GM12878 (cell line): ENCODE measurements around the gene UBALD2. TPM values are rescaled to one million over a fixed set of nuclear protein-coding genes. Genes with fewer than 3 reads are reported as not detected.

ENCODE experiments used
- ATAC-seq: fragments of 200-7000 bp; cut with Tn5 transposase; 3 replicates; pipeline ENCODE4 v1.9.1; 2020; ENCODE audit warnings: mild to moderate bottlenecking, moderate library complexity
- BruUV-seq: library from RNA; stranded (reverse); fragments of 400-500 nt; replicated peaks from 2 replicates; lab custom pipeline; 2021; lab: Mats Ljungman, UMichigan
- CTCF ChIA-PET: fragments of 300-600 bp; sonication (Branson Sonifier 250); formaldehyde crosslinking; extraction: SDS; loops from one replicate; lab custom pipeline; 2021; ENCODE audit warnings: inconsistent platforms; lab: Yijun Ruan, JAX
- POLR2A ChIA-PET: fragments of 350-600 bp; formaldehyde crosslinking; extraction: SDS; loops from one replicate; lab custom pipeline; 2021; ENCODE audit warnings: inconsistent platforms; lab: Charles Lee
- RAD21 ChIA-PET: fragments of 300-600 bp; sonication (Branson Sonifier 250); formaldehyde crosslinking; loops from one replicate; lab custom pipeline; 2023; ENCODE audit warnings: antibody characterized with exemption; ENCODE audit not compliant: unreplicated experiment; lab: Charles Lee
- SMC1A ChIA-PET: fragments of 300-600 bp; sonication (Branson Sonifier 250); formaldehyde crosslinking; loops from one replicate; lab custom pipeline; 2023; ENCODE audit not compliant: unreplicated experiment, uncharacterized antibody; lab: Charles Lee
- DNase-seq: peaks from one replicate; pipeline ENCODE4 v3.0.0-alpha.2; 2011; ENCODE audit warnings: low read depth, low spot score
- FAIRE-seq: peaks from 3 replicates; lab custom pipeline; 2011; peaks lifted over from hg19 to GRCh38; lab: Jason Lieb, UNC
- H2AFZ ChIP-seq: 2 replicates; pipeline ENCODE4 v1.6.0; 2011; ENCODE audit warnings: low read depth, low read length, control low read depth; ENCODE audit not compliant: control insufficient read depth
- H3K27ac ChIP-seq: 2 replicates; pipeline ENCODE4 v1.5.1; 2011; ENCODE audit warnings: control low read depth; ENCODE audit not compliant: control insufficient read depth, insufficient read depth
- H3K27me3 ChIP-seq, 2 experiments: replicated peaks in 1 of 2; 2 replicates each; pipeline versions ENCODE4 v1.6.0 to v1.6.1; 2011; ENCODE audit warnings: low read length in 1 of 2; ENCODE audit not compliant: control insufficient read depth in 2 of 2, insufficient read depth in 2 of 2
- H3K36me3 ChIP-seq, 2 experiments: 2 replicates each; pipeline ENCODE4 v1.5.1; 2011; ENCODE audit warnings: low read length in 1 of 2; ENCODE audit not compliant: control insufficient read depth in 2 of 2, insufficient read depth in 2 of 2
- H3K4me1 ChIP-seq: 2 replicates; pipeline ENCODE4 v1.6.1; 2011; ENCODE audit warnings: mild to moderate bottlenecking, low read length, moderate library complexity, mixed read lengths; ENCODE audit not compliant: control insufficient read depth, insufficient read depth
- H3K4me2 ChIP-seq: 2 replicates; pipeline ENCODE4 v1.6.0; 2011; ENCODE audit warnings: control low read depth; ENCODE audit not compliant: control insufficient read depth, insufficient read depth
- H3K4me3 ChIP-seq: fragments of 200-600 bp; sonication (generic); 2 replicates; pipeline ENCODE4 v1.5.1; 2016
- H3K79me2 ChIP-seq: 2 replicates; pipeline ENCODE4 v1.6.0; 2011; ENCODE audit warnings: low read length; ENCODE audit not compliant: control insufficient read depth, insufficient read depth
- H3K9ac ChIP-seq: 2 replicates; pipeline ENCODE4 v1.8.0; 2011; ENCODE audit warnings: low read length, control low read depth, mixed read lengths; ENCODE audit not compliant: control insufficient read depth, insufficient read depth
- H3K9me3 ChIP-seq: replicated peaks from 3 replicates; pipeline ENCODE4 v1.5.1; 2011; ENCODE audit warnings: mild to moderate bottlenecking, low read length; ENCODE audit not compliant: control insufficient read depth, insufficient read depth
- H4K20me1 ChIP-seq: 2 replicates; pipeline ENCODE4 v1.6.0; 2011; ENCODE audit not compliant: control insufficient read depth, insufficient read depth
- BRCA1 ChIP-seq: IDR thresholded peaks from 2 replicates; pipeline ENCODE4 v1.6.1; 2011; ENCODE audit warnings: low read depth, low read length, improper control_type of control experiment
- EED ChIP-seq: sonication (generic); IDR thresholded peaks from 2 replicates; pipeline ENCODE4 v1.6.1; 2016; ENCODE audit warnings: antibody characterized with exemption, low read depth
- EGR1 ChIP-seq, 2 experiments: IDR thresholded peaks; 1 replicate in 1 of 2; 2 replicates in 1 of 2; pipeline ENCODE4 v1.6.1; 2011 to 2012; ENCODE audit warnings: low read depth in 2 of 2, low read length in 2 of 2, borderline replicate concordance in 1 of 2, mild to moderate bottlenecking in 1 of 2, moderate library complexity in 1 of 2
- ESRRA ChIP-seq: IDR thresholded peaks from 2 replicates; pipeline ENCODE4 v1.6.1; 2012; ENCODE audit warnings: mild to moderate bottlenecking, low read length, improper control_type of control experiment
- MTA2 ChIP-seq: fragments of 450-650 bp; IDR thresholded peaks from 2 replicates; pipeline ENCODE4 v1.6.1; 2016; ENCODE audit warnings: low read depth, mild to moderate bottlenecking, moderate library complexity
- MYB ChIP-seq: fragments of 150-350 bp; IDR thresholded peaks from 2 replicates; pipeline ENCODE4 v1.6.1; 2014; ENCODE audit warnings: mild to moderate bottlenecking, low read depth, low read length, borderline replicate concordance
- NFYA ChIP-seq: IDR thresholded peaks from 2 replicates; pipeline ENCODE4 v1.6.1; 2011; ENCODE audit warnings: low read depth, mild to moderate bottlenecking, low read length, improper control_type of control experiment, borderline replicate concordance
- POLR2A ChIP-seq: IDR thresholded peaks from 2 replicates; pipeline ENCODE4 v1.6.1; 2011; ENCODE audit warnings: low read depth, mild to moderate bottlenecking, low read length
- POLR2AphosphoS5 ChIP-seq: IDR thresholded peaks from 2 replicates; pipeline ENCODE4 v1.6.1; 2011; ENCODE audit warnings: mild to moderate bottlenecking, low read length, inconsistent platforms
- POU2F2 ChIP-seq: IDR thresholded peaks from 3 replicates; pipeline ENCODE4 v1.6.1; 2011; ENCODE audit warnings: low read depth, mild to moderate bottlenecking, low read length, borderline replicate concordance
- SPI1 ChIP-seq: IDR thresholded peaks from 2 replicates; pipeline ENCODE4 v1.6.1; 2011; ENCODE audit warnings: low read depth, mild to moderate bottlenecking, low read length, moderate library complexity, borderline replicate concordance; ENCODE audit not compliant: insufficient read depth
- STAT3 ChIP-seq: IDR thresholded peaks from 2 replicates; pipeline ENCODE4 v1.6.1; 2011; ENCODE audit warnings: low read depth, low read length, improper control_type of control experiment
- TARDBP ChIP-seq: IDR thresholded peaks from 2 replicates; pipeline ENCODE4 v1.6.1; 2016; ENCODE audit warnings: borderline replicate concordance
- YBX1 ChIP-seq: fragments of 450-650 bp; IDR thresholded peaks from 2 replicates; pipeline ENCODE4 v1.6.1; 2016; ENCODE audit warnings: antibody characterized with exemption
- YY1 ChIP-seq: IDR thresholded peaks from 2 replicates; pipeline ENCODE4 v1.6.1; 2011; ENCODE audit warnings: low read depth, mild to moderate bottlenecking, low read length
- ZBED1 ChIP-seq: IDR thresholded peaks from 2 replicates; pipeline ENCODE4 v1.6.1; 2016; ENCODE audit warnings: borderline replicate concordance
- ZBTB33 ChIP-seq: fragments of 450-650 bp; IDR thresholded peaks from 2 replicates; pipeline ENCODE4 v1.6.1; 2017; ENCODE audit warnings: mild to moderate bottlenecking
- WGBS: methylation state at CpG from one replicate; pipeline ENCODE4 v1.1.6; 2016; ENCODE audit warnings: low lambda C conversion rate; ENCODE audit not compliant: insufficient replicate concordance, insufficient coverage; ENCODE audit errors: missing lambda C conversion rate; 5-methylcytosine and 5-hydroxymethylcytosine counted together
- in situ Hi-C: fragments of 300-500 bp; cut with MboI; formaldehyde crosslinking; loops from 9 replicates; pipeline ENCODE4 v1.14.3; 2018; ENCODE audit warnings: mixed read lengths
- intact Hi-C: fragments of 100-400 bp; cut with micrococcal nuclease; formaldehyde crosslinking; loops from one replicate; pipeline ENCODE4 v1.14.2; 2022; ENCODE audit not compliant: unreplicated experiment
- polyA plus RNA-seq, 11 experiments: library from polyadenylated mRNA; depleted of rRNA in 4 of 11; unstranded in 6 of 11; stranded (reverse) in 5 of 11; fragments of >200 nt; fragmentation: Nextera tagmentation in 4 of 11; fragmentation: Illumina TruSeq in 1 of 11; extraction: Ambion mirVana in 4 of 11; extraction: Trizol in 1 of 11; gene quantifications; 1 replicate in 1 of 11; 2 replicates in 10 of 11; pipeline versions ENCODE4 v1.2.1 to v1.2.3, GENCODE V29; 2011 to 2016; ENCODE audit warnings: inconsistent platforms in 2 of 11, missing spikeins in 2 of 11, low read depth in 1 of 11
- total RNA-seq, 4 experiments: library from RNA; depleted of rRNA in 3 of 4; stranded (reverse); fragments of >200 nt in 3 of 4; fragmentation: Illumina TruSeq in 1 of 4; extraction: Trizol in 1 of 4; gene quantifications; 2 replicates each; pipeline versions ENCODE4 v1.2.1 to v1.2.3, GENCODE V29; 2013 to 2021
- TF ChIP-seq, protein P1 (sequence below): fragments of 450-650 bp; conservative IDR thresholded peaks from 2 replicates; pipeline ENCODE4 v1.6.1; 2017; ENCODE audit warnings: mild to moderate bottlenecking, moderate library complexity
- TF ChIP-seq, protein P2 (sequence below): IDR thresholded peaks from 2 replicates; pipeline ENCODE4 v1.6.1; 2011; ENCODE audit warnings: mild to moderate bottlenecking, low read depth, low read length, moderate library complexity; ENCODE audit not compliant: insufficient replicate concordance

Gene UBALD2
- total and polyA plus RNA-seq, 10 of the 15 experiments (the other 5 are each of a cell fraction or from before 2014, with no cell fraction given): 2.8 to 165 (median 20.6) TPM

- no peak for TF ChIP-seq ZBTB33
- no peak for TF ChIP-seq POU2F2
- no peak for TF ChIP-seq BRCA1
- no peak for TF ChIP-seq ESRRA
- no peak for TF ChIP-seq MTA2
- TF ChIP-seq YBX1: no peak
- TF ChIP-seq EED: no peak
- TF ChIP-seq EGR1 (IDR thresholded peaks at IDR 0.05; ENCODE audit: borderline replicate concordance in 1 of 2, low read depth in 2 of 2, low read length in 2 of 2): 0 out of 3 replicates have a peak, but pooled peaks of 1 of the 2 experiments have one; percentile 21
- no peak for TF ChIP-seq TARDBP
Observed at GRCh38 chr17:76276069-76276431, 10.9 kb downstream of the UBALD2 start (continued).

DNA sequence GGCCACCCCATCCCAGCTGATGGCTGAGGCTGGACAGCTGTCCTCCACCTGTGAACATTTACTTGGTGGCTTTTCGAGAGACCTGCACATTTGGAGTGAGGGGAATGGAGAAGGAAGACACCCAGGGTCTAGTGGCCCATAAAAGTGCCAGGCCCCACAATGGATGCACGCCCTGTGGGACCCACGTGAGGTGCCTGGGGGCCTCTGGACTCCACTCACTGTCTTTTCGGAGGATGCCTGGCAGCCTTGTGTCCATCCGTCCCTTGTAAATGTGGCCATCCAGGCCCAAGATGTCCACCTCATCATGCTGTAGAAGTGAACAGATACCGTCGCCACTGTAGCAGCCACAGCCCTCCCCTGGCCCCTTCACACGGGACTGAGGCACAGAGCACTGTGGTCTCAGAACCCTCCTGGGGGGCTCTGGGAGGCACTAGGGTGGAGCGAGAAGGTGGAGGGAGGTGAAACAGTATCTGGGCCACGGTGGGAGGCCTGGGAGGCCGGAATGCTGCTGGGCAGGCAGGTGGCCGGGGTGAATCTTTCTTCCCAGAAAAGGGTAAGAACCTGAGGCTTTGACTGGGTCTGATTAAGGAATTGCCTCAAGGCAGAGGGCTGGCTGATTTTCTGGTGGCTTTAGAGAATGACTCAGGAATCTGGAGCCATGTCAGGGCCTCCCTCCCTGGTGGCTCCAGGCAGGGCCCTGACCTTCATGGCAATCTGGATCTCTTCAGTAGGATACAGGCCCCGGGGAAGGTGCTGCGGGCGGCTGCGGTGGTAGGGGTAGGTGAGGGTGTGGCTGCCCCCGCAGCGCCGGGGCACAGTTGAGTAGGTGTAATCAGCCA, 11.5 kb downstream of the UBALD2 start:
- 93% methylated on average over 19 of the region's 19 CpGs for WGBS
- SMC1A ChIA-PET: interaction anchor here (9.4 kb wide), 1 partner anchor 152 kb away, joined by 63 read pairs; no protein-coding TSS in a partner anchor
- peaks cover 7% of the 10 kb centered on the region for H3K79me2 ChIP-seq
- no peaks in the 10 kb centered on the region for H3K9me3 ChIP-seq
- POLR2A ChIA-PET: interaction anchor here (8.4 kb wide), 1 partner anchor 14 kb away, joined by 82 read pairs; the partner anchor contains the start of gene UBALD2
- DNase-seq (no peak), ATAC-seq (no peak), FAIRE-seq (no peak)
- H2AFZ ChIP-seq: no peak overlapping the region
- CTCF ChIA-PET: interaction anchor here (2.8 to 10.6 kb wide), 3 partner anchors 93 to 156 kb away, joined by 12 to 316 read pairs (median 160); no protein-coding TSS in a partner anchor
- no peaks in the 10 kb centered on the region for H3K36me3 ChIP-seq
- H3K4me3 ChIP-seq: no peak overlapping the region
- no peak overlapping the region for H3K4me2 ChIP-seq
- no TSS peak for BruUV-seq
- intact Hi-C loops (no loop called here), in situ Hi-C loops (no loop called here)
- RAD21 ChIA-PET: interaction anchor here (1.1 to 7.4 kb wide), 3 partner anchors 10 to 153 kb away, joined by 3 to 75 read pairs (median 46); partner anchors contain the start of gene UBALD2
- H3K4me1 ChIP-seq: peaks cover 20% of the 10 kb centered on the region
- H3K27me3 ChIP-seq: no peaks in the 10 kb centered on the region
- H3K9ac ChIP-seq: no peak overlapping the region
- H4K20me1 ChIP-seq: no peaks in the 10 kb centered on the region
- no peak overlapping the region for H3K27ac ChIP-seq
- TF ChIP-seq YY1 (no peak), STAT3 (no peak), ZBED1 (no peak), POLR2A (no peak), MYB (no peak), NFYA (no peak), POLR2AphosphoS5 (no peak), SPI1 (no peak)
- TF ChIP-seq, protein P1, sequence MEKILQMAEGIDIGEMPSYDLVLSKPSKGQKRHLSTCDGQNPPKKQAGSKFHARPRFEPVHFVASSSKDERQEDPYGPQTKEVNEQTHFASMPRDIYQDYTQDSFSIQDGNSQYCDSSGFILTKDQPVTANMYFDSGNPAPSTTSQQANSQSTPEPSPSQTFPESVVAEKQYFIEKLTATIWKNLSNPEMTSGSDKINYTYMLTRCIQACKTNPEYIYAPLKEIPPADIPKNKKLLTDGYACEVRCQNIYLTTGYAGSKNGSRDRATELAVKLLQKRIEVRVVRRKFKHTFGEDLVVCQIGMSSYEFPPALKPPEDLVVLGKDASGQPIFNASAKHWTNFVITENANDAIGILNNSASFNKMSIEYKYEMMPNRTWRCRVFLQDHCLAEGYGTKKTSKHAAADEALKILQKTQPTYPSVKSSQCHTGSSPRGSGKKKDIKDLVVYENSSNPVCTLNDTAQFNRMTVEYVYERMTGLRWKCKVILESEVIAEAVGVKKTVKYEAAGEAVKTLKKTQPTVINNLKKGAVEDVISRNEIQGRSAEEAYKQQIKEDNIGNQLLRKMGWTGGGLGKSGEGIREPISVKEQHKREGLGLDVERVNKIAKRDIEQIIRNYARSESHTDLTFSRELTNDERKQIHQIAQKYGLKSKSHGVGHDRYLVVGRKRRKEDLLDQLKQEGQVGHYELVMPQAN: no peak
- TF ChIP-seq, protein P2, sequence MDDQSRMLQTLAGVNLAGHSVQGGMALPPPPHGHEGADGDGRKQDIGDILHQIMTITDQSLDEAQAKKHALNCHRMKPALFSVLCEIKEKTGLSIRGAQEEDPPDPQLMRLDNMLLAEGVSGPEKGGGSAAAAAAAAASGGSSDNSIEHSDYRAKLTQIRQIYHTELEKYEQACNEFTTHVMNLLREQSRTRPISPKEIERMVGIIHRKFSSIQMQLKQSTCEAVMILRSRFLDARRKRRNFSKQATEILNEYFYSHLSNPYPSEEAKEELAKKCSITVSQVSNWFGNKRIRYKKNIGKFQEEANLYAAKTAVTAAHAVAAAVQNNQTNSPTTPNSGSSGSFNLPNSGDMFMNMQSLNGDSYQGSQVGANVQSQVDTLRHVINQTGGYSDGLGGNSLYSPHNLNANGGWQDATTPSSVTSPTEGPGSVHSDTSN: no peak
